Lower leg skin (tissue), 4 donors: Measurements from ENCODE around the gene SREBF1. TPM values are rescaled to one million over a fixed set of nuclear protein-coding genes. Genes with fewer than 3 reads are reported as not detected.
A peak's percentile ranks its signal among the peaks of the same experiment; 100 is the strongest.

Experiments
- DNase-seq, 2 donors: peaks; one replicate each; pipeline ENCODE4 v3.0.0-alpha.2; 2019; ENCODE audit warnings: low spot score in 2 of 2
- H3K4me3 ChIP-seq: fragments of 200-600 bp; sonication (generic); 2 replicates; pipeline ENCODE4 v1.5.1; 2017; ENCODE audit warnings: mild to moderate bottlenecking, low read depth; ENCODE audit not compliant: poor library complexity, severe bottlenecking
- POLR2A ChIP-seq, 2 donors: fragments of 450-650 bp; IDR thresholded peaks; one replicate each; pipeline ENCODE4 v1.6.1; 2016 to 2017; ENCODE audit warnings: antibody characterized with exemption in 2 of 2, mild to moderate bottlenecking in 1 of 2, moderate library complexity in 1 of 2
- WGBS, 2 donors: methylation state at CpG; one replicate each; pipeline ENCODE4 v1.1.5; 2018; 5-methylcytosine and 5-hydroxymethylcytosine counted together
- intact Hi-C: fragments of 100-400 bp; cut with DNase I; formaldehyde crosslinking; loops from one replicate; pipeline ENCODE4 v1.15.0; 2023; ENCODE audit warnings: low total_unique reads
- total RNA-seq, 4 donors: library from RNA; depleted of rRNA; stranded (reverse); fragments of >200 nt; gene quantifications; one replicate each; pipeline ENCODE4 v1.1.0, GENCODE V29; 2016
- TF ChIP-seq, protein P1 (sequence below), 3 donors: fragments of 450-650 bp; IDR thresholded peaks; one replicate each; pipeline ENCODE4 v1.5.1; 2016; ENCODE audit warnings: antibody characterized with exemption in 3 of 3, mild to moderate bottlenecking in 3 of 3, moderate library complexity in 2 of 3

The SREBF1 gene
- total RNA-seq, 4 donors from 2014 or later, result 54.3 to 146 (median 102) TPM

DNA sequence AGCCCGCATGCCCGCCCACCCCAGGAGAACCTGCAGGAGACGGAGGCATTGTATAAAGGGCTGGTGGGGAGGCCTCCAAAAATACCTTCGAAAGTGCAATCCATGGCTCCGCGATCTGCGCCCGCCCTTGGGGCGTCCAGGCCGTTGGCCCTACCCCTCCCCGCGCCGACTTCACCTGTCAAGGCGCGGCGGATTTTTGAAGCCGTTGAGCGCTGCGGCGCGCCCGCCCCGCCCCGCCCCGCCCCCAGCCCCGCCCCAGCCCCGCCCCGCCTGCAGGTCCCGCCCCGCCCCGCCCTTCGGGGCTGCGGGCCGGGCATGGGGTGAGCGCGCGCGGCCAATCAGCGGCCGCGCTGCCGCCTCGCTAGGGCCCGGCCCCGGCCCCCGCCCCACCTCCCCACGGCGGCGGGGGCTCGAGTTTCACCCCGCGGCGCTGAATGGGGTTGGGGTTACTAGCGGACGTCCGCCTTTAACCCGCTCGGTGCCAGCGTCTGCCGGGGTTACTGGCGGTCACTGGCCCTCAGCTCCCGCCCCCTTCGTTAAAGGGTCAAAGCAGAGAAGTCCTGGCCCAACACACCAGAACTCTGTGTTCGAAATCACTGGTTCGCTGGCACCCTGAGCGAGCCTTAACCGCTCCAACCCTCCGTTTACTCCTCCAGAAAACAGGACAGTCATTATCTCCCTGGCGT, 13.2 kb downstream of the SREBF1 start:
- TF ChIP-seq POLR2A (IDR thresholded peaks at IDR 0.05), result no peak
- TF ChIP-seq, protein P1, sequence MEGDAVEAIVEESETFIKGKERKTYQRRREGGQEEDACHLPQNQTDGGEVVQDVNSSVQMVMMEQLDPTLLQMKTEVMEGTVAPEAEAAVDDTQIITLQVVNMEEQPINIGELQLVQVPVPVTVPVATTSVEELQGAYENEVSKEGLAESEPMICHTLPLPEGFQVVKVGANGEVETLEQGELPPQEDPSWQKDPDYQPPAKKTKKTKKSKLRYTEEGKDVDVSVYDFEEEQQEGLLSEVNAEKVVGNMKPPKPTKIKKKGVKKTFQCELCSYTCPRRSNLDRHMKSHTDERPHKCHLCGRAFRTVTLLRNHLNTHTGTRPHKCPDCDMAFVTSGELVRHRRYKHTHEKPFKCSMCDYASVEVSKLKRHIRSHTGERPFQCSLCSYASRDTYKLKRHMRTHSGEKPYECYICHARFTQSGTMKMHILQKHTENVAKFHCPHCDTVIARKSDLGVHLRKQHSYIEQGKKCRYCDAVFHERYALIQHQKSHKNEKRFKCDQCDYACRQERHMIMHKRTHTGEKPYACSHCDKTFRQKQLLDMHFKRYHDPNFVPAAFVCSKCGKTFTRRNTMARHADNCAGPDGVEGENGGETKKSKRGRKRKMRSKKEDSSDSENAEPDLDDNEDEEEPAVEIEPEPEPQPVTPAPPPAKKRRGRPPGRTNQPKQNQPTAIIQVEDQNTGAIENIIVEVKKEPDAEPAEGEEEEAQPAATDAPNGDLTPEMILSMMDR (IDR thresholded peaks at IDR 0.05), result no peak
- no peak overlapping the region for H3K4me3 ChIP-seq
- intact Hi-C loops, result no loop called here
- peak; percentile 80 to 97 for DNase-seq
- 1 to 2% methylated on average over 17 to 24 of the region's 69 CpGs for WGBS, 2 donors

DNA sequence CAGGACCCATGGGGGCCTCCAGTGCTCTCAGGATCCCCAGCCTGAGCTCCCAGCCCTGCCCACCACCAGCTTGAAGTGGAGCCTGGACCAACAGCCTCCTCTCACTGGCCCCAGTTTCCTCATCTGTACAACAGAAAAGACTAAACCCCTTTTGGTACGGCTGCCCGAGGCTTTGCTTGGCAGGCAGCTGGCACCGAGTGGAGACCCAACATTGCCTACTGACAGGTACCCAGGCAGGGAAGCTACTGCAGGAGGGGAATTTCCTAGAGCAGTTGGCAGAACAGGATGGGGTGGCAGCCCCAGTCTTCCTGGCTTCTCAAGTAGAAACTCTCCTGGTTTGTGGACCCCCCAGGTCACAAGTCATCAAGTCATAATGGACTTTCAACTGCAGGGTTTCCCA, 14.2 kb downstream of the SREBF1 start:
- H3K4me3 ChIP-seq, result no peak overlapping the region
- DNase-seq, result no peak
- 38 to 40% methylated on average over 3 of the region's 3 CpGs for WGBS, 2 donors
- TF ChIP-seq, protein P1 (IDR thresholded peaks at IDR 0.05), result no peak
- TF ChIP-seq POLR2A (IDR thresholded peaks at IDR 0.05), result no peak
- intact Hi-C loops, result no loop called here

DNA sequence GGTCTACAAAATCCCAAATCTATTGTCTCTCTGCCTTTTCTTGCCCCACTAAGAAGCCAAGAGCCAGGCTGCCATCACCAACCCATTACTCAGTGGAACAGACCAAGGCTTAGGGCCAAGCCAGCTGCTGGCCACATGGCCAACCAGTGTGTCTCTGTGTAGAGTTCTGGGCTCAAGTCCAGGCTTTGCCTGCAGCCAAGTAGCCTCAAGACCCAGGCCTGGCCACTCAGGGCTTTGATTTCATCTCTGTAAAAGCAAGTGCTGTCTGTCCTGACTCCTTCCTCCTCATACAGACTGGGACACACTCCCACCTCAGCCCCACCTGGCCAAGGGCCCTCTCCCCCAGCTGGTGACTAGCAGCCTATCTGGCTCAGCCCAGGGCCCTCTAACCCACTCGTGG, 14.6 kb downstream of the SREBF1 start:
- H3K4me3 ChIP-seq, result no peak overlapping the region
- no peak for TF ChIP-seq POLR2A (IDR thresholded peaks at IDR 0.05)
- TF ChIP-seq, protein P1 (IDR thresholded peaks at IDR 0.05), result no peak
- DNase-seq, result peak in 1 of 2 donors; percentile 77
- intact Hi-C loops, result no loop called here
- WGBS, 2 donors, result 40 to 60% methylated on average over 1 of the region's 1 CpG

DNA sequence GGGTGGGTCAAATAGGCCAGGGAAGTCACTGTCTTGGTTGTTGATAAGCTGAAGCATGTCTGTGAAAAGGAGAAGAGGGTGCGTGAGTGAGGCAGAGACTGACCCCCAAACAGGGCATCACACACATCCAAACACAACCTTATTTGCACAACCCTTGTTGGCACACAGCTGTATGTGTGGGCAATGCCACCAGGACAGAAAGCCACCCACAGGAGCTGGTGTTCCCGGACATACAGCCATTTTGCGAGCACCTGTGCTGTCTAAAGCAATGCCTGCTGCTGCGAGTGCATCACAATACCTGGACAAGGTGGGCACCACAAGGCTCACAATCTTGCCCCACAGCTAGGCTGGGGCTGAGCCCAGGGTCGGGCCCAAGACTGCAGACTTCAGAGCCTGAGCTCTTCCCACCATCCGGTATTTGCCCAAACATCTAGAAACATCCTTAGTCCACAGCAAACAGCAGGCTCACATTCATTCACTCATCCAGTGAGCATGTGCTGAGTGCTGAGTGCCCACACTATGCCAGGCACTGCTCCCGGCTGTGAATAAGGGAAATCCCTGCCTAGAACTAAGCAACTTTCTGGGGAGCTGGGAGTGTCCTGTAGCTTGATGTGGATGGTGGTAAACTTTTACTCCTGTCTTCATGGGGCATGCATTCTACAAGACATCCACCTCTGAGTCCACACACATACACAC, 16.2 kb downstream of the SREBF1 start:
- no peak for TF ChIP-seq POLR2A (IDR thresholded peaks at IDR 0.05)
- TF ChIP-seq, protein P1 (IDR thresholded peaks at IDR 0.05), result no peak
- H3K4me3 ChIP-seq, result no peak overlapping the region
- DNase-seq, result no peak
- intact Hi-C loops, result no loop called here
- 82 to 88% methylated on average over 7 of the region's 7 CpGs for WGBS, 2 donors

GRCh38 chr17:17820046-17820445, 16.7 kb downstream of the SREBF1 start:
- H3K4me3 ChIP-seq, result no peak overlapping the region
- TF ChIP-seq, protein P1 (IDR thresholded peaks at IDR 0.05), result no peak
- no peak for TF ChIP-seq POLR2A (IDR thresholded peaks at IDR 0.05)
- DNase-seq, result no peak
- WGBS, 2 donors, result 84% methylated on average over 9 to 10 of the region's 10 CpGs
- intact Hi-C loops, result no loop called here
